HG03064 (cell line): ENCODE measurements around the gene TNS3.

Experiments used
- ATAC-seq: cut with Tn5 transposase; IDR thresholded peaks from one replicate; pipeline ENCODE4 v1.9.1; 2021; ENCODE audit warnings: low read depth; ENCODE audit not compliant: unreplicated experiment

Gene TNS3

DNA sequence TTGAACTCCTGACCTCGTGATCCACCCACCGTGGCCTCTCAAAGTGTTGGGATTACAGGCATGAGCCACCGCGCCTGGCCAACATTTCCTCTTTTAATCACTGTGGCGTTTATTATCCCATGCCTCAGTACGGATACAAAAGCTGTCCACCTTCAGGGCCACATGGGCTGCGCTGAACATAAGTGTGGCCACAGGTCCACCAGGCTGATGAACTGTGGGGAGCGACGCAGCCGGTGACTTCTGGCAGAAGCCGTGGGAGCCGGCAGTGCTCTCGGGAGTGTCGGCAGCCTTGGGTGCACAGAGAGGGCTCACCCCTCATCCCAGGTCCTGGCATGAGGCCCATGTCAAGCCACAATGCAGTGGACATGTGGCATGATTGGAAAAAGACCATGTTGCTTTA, 223.6 kb downstream of the TNS3 start:
- no peak for ATAC-seq

DNA sequence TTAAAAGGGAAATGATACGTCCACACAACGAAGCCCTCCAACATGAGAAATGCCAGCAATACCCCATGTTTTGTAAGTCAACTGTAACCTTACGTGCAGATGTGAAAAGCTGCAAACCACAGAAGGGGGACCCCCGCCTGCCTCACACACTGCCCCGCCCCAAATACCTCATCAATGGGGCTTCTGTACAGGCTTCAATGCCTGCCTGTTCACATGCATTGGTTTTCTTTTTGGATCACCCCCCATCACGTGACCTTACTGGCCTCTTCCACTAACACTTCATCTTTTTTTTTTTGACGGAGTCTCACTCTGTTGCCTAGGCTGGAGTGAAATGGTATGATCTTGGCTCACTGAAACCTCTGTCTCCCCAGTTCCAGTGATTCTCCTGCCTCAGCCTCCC, 224.0 kb downstream of the TNS3 start:
- ATAC-seq = no peak

DNA sequence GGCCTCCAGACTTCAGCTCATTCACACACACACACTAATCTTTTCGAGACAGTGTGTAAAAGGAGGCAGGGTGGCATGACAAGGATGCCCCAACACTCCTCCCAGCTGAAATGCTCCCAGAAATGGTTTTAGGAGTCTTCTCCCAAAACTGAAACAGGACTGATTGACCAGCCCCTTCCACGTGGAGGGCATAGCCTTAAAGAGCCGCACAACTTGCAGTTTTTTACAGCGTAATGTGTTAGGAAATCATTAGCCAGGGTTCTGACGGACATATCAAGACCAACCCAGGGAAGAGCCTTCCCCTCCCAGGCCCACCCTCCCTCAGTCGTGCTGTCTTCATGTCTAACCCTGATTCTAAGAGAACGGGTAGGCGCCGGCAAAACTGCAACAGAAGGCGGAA, 224.6 kb downstream of the TNS3 start:
- ATAC-seq = no peak

DNA sequence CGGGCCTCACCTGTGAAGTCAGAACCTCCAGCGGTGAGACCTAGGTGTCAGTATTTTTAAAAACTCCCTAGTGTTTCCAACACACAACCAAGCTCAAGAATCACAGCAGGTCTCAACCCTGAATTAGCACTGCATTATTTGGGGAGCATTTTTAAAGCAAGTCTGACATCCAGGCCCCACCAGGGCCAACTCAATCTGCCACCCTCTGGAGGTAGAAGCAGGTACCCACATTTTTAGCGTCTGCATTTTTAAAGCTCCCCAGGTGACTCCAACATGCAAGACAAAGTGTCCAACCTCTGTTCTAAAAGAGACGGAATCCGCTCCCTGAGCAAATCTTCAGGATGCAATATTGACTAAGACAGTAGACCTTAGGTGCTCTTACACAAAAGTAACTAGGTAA, 225.7 kb downstream of the TNS3 start:
- ATAC-seq = no peak

DNA sequence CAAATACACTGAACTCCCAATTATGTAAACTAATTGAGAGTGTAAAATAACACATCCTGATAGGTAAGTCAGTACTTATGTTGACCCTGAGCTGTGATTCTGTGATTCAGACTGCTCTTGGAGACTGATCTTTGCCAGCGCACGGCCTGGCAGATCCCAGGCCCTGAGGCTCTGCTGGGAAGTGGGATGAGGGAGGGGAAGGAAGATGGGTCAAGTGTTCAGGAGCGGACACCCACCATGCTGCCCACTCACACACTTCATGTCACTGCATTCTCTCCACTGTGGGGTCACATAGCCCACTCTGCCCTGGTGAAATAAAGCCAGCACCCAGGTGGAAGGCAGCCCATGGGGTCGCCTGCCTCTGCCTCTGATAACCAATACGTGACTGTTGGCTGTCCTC, 226.2 kb downstream of the TNS3 start:
- no peak for ATAC-seq

DNA sequence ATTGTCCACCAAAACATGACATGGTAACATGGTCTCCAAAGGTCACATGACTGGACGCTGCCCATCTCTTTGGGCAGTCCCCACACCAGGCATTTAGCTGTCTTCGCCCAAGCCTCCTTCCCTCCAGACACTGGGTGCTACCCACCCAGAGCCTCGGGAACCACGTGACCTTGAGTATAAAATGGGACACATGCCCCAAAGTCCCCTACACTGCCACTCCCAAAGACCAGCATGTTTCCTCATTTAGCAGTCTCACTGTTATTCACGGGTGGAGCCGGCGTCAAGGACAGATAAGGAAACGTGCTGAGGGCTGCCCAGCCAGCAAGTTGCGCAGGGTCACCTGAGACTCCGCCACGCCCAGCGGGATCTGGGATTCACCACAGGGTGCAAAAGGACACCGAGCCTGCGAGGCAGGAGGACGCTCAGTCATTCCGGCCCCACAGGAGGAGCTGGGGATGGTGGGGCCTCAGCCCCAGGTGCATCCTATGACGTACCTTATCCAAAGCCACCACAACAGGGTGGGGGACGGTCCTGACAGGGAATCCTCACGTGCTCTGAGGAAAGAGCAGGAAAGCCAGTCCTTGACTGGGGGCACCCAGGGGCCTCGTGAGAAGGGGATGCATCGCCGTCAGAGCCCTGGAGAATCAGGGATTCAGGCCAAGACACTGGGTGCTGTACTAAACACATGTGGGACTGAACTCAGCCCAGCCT, 226.9 kb downstream of the TNS3 start:
- no peak for ATAC-seq

DNA sequence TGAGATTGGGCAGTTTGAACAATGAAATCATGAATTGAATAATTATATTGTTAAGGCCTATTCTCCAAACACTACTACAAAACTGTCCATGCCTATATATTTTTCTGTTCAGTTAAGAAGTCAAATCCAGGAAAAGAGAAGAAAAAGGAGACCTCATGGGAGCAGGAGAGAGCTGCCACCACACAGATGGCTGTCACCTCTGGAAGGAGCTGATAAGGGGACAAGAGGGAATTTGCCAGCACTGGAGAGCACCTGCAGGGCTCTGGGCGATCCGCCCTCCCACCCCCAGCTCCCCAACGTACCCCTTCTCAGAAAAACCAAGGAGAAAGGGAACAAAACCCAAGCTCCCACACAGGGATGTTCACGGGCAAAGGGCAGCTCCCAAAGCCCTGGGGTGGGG, 227.8 kb downstream of the TNS3 start:
- no peak for ATAC-seq

DNA sequence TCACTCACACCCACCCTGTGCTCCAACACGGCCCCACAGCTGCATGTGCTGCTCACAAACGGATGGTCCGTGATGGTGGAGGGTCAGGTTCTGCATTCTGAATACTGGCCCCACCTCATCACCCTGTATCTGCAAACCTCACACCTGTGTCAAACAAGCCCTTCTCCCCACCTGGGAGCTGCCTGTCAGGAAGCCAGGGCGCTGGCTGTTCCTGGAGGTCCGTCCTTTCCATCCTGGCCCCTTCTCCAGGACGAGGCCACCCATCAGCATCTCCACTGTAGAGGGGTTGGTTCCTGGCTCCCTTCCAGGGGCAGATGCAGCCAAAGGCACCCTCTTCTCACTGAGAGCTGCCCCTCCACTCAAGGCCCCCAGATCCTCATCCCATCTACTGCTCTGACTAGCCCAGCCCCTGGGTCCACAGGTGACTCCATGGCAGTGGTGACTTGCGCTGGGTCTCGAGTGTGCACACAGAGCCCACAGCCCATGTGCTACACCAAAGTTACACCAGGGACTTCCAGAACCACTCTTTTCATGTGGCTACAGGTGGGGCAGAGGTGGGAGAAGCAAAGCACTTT, 229.4 kb downstream of the TNS3 start:
- no peak for ATAC-seq

DNA sequence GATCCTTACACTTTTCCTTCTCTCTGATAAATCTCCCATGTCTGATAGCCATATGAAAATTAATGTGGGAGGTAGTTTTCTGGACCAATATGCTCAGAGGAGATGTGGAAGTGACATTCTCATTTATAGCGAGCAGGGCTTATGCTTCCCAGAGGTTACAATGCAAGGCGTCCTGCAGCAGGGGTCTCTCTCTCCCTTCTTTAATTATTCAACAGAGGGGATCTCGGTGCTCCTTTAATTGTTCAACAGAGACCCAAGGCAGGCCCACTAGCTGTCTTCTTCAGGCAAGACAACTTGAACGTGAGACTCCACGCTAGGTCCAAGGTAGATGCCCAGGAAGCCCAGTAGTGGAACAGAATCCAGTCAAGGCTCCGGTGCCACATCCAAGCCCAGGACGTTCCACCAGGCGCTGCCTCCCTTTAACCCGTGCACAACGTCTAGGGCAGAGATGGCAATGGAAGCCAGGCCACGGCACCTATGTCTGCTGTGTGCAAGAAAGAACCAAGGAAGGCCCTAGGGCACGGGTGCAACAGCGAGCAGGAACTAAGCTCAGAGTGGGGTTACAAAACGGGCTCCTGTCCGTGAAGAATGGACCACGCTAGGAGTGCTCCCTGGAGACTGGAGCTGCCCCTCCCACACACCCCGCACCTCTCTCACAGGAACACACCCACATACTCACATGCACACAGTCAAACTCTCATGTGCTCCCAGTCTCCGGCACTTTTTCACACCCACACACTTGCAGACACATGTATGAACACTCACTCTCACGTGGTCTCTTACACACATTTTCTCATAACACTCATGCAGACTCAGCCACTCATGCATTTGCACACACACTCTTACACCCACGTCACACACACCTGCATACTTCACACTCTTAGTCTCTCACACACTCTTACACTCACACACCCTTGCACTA, 230.4 kb downstream of the TNS3 start:
- ATAC-seq = no peak

DNA sequence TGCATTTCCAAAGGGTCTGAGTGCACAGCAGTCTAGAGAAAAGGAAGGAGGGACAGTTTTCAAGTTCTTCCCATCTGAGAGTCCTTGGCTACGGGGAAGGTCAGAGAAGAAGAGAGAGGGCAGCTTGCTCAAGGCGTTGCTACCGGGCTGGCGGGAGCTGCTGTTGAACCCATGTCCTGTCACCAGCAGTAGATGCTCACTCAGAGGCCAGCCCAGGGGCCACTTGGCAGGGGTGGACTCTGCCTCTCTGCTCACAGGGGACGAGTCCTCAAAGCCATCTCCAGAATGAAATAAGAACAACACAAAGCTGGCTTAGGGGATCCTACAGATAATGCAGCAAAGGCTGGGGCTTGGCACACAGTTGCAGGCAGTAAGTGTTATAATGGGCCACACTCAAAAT, 231.5 kb downstream of the TNS3 start:
- no peak for ATAC-seq

DNA sequence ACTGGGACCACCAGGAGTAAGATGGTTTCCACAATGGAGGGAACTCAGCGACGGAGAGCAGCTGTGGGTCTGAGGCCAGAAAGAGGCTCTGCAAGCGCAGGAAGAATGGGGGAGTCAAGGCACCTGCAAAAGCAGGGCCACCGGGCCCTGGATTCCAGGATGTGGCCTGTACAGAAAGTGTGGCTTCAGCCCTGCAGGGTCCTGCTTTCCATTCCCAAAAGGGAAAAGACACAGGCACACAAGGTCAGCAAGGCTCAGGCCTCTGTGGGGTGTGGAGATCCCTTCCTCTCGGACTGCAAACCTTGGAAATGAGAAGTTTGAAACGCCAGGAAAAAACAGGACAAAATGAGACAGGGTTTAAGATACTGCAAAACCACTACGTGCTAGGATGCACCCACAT, 232.5 kb downstream of the TNS3 start:
- no peak for ATAC-seq

DNA sequence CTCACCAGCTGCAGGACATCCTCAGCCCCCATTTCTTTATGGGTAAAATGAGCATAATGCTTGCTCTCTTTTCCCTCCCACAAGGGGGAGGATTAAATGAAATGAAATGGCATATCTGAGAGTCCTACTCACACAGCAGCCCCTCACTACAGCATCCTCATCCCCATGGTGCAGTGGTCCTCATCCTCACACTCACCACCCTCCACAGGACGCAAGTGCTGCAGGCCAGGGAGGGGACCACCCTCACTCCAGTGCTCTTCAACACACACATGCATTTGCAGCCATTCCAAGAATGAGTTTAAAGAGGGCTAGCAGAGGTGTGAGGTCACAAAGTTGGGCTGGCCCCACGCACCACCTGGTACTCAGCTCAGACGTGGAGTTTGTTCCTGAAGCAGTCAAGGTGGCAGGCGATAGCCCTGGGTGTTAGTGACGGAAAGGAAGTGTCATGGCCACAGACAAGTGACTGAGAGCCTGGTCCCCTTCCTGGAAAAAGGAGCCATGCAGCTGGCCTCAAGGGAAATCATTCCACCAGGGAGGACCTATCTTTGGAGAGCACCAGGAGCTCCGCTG, 234.0 kb downstream of the TNS3 start:
- no peak for ATAC-seq

DNA sequence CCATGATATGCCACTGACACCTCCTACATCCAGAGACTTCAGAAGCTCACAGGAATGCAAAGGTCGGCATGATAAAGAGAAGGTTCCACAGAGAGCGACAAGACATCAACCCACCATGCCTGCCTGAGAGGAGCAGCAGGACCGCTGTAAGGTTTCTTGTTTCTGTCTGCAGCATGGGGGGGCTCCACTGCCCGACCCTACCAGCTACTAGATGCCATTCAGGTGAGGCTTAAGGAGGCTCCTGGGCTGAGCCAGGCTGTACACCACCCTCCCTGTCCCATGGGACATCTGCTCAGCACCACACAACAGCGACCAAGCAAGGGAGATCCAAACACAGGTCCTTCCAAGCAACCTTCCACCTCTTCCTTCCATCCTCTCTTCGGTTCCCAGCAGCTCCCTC, 234.6 kb downstream of the TNS3 start:
- no peak for ATAC-seq

DNA sequence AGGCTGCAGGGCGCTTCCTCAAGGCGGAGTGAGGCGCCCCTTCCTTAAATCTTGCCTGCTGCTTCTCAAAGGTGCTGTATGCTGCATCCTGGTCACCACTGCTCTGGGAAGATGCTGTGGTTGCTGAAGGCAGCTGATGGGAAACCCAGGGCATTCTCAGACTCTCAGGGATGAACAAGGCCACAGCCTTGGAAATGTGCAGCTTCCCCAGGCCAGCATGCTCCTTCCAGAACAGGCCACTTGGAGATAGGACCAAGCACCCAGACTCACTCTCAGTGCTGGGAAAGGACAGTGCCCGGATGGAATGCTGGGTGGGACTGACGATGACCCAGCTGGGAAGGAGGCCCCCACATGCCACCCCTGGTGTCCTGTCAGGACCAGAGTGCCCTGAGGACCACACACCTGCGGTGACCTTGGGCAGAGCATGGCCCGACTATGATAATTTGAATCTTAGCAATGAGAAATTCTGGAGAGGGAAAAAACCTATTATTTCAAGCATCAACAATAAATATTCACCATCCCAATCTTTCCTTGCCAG, 235.5 kb downstream of the TNS3 start:
- ATAC-seq = no peak

DNA sequence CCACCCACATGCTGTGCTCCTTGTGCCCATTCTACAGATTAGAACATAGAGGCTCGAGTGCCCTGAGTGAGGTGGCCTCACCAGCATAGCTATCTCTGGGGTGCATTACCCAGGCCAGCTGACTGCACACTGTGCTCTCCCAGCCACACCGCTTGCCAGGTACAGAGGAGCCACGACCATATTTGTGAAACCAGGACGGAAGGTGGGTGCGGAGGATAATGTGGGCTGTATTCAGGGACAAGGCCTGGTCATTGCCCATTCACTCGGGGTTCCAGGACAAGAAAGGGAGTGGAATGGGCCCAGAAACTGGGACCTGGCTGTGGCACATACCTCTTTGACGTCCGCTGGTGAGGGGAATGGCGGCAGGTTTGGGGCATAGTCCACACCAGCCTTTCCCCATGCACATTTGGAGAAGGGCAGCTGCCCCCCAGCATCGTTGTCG, 236.0 kb downstream of the TNS3 start:
- no peak for ATAC-seq

DNA sequence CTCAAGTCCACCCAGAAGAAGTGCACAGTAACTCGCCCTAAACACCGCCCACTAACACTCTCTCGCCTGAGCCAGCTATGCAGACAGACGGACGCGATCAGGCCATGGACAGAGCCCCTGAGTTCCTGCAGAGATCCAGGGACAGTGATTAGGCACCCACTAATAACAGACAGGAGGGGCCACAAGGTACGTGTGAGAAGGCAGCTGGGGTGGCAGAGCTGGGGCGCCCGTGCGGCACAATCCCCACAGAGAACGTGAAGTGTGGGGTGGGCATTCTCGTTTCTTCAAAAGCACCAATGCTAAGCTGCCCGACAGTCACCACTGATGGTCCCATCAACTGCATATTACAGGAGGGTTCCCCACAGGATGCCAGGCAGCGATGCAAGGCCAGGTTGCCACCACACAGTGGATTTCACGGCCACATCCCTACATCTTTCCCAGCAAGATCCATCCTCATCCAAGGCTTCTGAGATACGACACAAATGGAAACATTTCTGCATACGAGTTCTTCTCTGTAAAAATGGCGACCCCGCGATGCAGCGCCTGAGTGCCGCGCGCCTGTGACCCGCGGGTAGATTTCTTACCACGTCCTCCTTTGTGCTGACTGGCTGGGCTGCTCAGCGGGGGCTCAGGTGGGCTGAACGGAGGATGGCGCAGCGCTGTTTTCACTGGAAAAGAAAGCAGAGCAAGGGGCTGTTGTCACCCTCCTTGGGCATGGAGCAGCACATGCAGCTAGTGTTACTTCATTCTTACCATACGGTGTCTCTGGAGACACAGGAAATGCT, 237.5 kb downstream of the TNS3 start:
- ATAC-seq = no peak

DNA sequence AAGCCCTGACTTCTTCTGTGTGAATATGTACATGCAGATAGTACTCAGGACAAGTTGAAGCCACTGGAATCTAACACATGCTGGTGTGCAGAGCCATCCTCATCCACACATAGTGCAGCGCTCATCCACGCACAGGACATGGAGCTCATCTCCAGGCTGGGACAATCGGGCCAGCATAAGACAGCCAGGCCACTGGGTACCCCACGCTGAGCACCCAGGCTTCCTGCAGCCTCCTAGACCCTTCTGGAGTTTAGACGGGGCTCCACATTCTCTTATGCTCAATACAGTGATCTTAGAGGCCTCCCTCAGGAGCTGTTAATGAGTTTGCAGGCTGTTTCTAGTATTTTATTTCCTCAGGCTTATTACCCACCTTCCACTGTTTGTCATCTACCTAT, 238.9 kb downstream of the TNS3 start:
- no peak for ATAC-seq

DNA sequence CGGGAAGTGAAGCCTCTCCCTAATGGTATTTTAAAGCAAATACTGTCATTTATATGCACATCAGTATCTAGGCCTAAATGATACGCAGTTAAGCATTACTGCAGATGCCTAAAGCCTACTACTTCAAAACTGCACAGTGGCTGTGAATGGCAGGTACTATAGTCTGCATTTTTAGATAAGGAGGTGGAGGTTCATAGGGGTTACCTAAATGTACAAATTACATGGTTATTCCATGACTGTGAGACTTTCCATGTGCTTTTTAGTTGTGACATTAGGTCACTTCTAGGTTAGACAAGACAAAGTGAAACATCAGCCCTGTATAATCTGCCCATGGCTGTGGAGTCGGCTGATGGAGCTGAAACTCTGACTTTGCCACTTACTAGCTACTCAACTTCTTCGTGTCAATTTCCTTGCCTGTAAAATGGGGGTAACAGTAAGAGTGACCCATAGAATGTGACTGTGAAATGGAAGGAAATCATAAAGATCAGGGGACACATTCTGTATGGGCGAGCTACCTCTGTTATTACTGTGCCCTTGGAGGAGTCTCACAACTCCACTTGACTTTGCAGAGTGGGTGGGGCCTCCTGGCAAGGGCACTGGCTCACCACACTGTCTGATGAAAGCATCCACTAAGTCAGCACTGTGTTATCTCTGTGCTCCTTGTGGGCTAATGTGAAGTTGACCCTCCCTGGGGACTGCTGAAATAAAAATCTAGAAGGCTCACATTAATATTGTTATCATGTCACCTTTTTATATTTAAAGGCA, 239.4 kb downstream of the TNS3 start:
- ATAC-seq = no peak

DNA sequence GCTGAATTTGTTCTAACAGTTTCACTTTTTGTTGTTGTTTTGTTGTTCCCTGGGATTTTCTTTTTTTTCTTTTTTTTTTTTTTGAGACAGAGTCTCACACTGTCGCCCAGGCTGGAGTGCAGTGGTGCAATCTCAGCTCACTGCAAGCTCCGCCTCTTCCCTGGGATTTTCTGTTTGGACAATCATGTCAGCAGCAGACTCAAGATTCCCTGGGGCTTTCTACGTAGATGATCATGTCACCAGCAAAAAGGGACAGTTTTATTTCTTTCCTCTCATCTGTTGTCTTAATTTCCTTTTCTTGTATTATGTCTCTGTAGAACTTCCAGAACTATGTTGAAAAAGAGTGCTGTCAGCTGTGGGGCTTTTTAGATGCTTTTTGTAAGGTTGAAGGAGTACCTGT, 241.4 kb downstream of the TNS3 start:
- no peak for ATAC-seq

DNA sequence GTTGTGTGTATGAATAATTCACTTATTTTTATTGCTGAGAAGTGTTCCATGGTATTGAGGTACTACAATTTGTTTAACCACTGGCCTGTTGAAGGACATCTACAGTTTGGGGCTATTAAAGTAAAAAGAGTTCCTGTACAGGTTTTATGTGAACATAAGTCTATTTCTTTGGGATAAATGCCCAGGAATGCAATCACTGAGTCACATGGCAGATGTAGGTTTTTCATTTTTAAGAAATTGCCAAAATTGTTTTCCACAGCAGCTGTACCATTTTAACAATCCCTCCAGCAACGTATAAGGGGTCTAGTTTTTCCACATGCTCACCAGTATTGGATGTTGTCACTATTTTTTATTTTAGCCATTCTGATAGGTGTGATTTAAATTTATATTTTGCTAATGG, 243.9 kb downstream of the TNS3 start:
- ATAC-seq = no peak
